Measurements from ENCODE around the gene ASPHD2. TPM values are rescaled to one million over a fixed set of nuclear protein-coding genes. Genes with fewer than 3 reads are reported as not detected.

ASPHD2 gene
- total and polyA plus RNA-seq, 10 of the 15 experiments (the other 5 are each of a cell fraction or from before 2014, with no cell fraction given) = 1.6 to 10.6 (median 5.2) TPM

GRCh38 chr22:26430600-26430999 is 1.5 kb downstream of the ASPHD2 start:
- ChIA-PET CTCF (interaction anchor here (0.5 to 3.2 kb wide), 13 partner anchors 12 to 243 kb away, joined by 3 to 26 read pairs (median 5); partner anchors contain the start of gene SRRD), RAD21 (ENCODE audit: unreplicated experiment) (interaction anchor here (1.1 to 2.2 kb wide), 9 partner anchors 12 to 242 kb away, joined by 3 to 10 read pairs (median 5); no protein-coding TSS in a partner anchor), POLR2A (interaction anchor here (0.6 to 2.5 kb wide), 8 partner anchors 10 to 243 kb away, joined by 3 to 18 read pairs (median 6); partner anchors contain the start of genes HPS4 and SRRD), SMC1A (ENCODE audit: uncharacterized antibody, unreplicated experiment) (interaction anchor here (0.7 to 2.6 kb wide), 16 partner anchors 11 to 243 kb away, joined by 3 to 16 read pairs (median 4); no protein-coding TSS in a partner anchor)
- H3K27ac ChIP-seq (ENCODE audit: control insufficient read depth, insufficient read depth) = peak overlapping the region; percentile 41
- WGBS (ENCODE audit: insufficient coverage, insufficient replicate concordance, low lambda C conversion rate, missing lambda C conversion rate) = 0% methylated on average over 2 of the region's 2 CpGs
- FAIRE-seq = no peak
- H3K4me2 ChIP-seq (ENCODE audit: control insufficient read depth, insufficient read depth) = peak overlapping the region; percentile 97
- TF ChIP-seq SIX5 (IDR thresholded peaks at IDR 0.05; ENCODE audit: low read depth, low read length, severe bottlenecking) (no peak), GATAD2B (conservative IDR thresholded peaks at IDR 0.05; ENCODE audit: low read depth) (no peak), SMAD1 (IDR thresholded peaks at IDR 0.05; ENCODE audit: low read depth, partially characterized antibody) (no peak), KAT2A (conservative IDR thresholded peaks at IDR 0.05; ENCODE audit: control insufficient read depth, low read depth, low read length) (no peak), PBX3 (IDR thresholded peaks at IDR 0.05; ENCODE audit: insufficient replicate concordance, low read depth, low read length) (peak; percentile 23), MYC (IDR thresholded peaks at IDR 0.05; ENCODE audit: insufficient read depth, insufficient read length, insufficient replicate concordance, low read length, severe bottlenecking) (no peak), FOXK2 (IDR thresholded peaks at IDR 0.05) (no peak)
- TF ChIP-seq, protein P1, sequence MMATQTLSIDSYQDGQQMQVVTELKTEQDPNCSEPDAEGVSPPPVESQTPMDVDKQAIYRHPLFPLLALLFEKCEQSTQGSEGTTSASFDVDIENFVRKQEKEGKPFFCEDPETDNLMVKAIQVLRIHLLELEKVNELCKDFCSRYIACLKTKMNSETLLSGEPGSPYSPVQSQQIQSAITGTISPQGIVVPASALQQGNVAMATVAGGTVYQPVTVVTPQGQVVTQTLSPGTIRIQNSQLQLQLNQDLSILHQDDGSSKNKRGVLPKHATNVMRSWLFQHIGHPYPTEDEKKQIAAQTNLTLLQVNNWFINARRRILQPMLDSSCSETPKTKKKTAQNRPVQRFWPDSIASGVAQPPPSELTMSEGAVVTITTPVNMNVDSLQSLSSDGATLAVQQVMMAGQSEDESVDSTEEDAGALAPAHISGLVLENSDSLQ (IDR thresholded peaks at IDR 0.05) = peak; percentile 75
- no TSS peak for BruUV-seq (replicated peaks)
- H3K36me3 ChIP-seq (ENCODE audit: control insufficient read depth in 2 of 2, insufficient read depth in 2 of 2, low read length in 1 of 2) = peaks cover 0 to 8% of the 10 kb centered on the region in 2 experiments; a peak in 2 of 4 replicates
- H2AFZ ChIP-seq (ENCODE audit: control insufficient read depth, low read depth, low read length) = peak overlapping the region; percentile 21; the same call in 1 of the 2 replicates
- no peaks in the 10 kb centered on the region for H3K27me3 ChIP-seq (replicated peaks in 1 of 2; ENCODE audit: control insufficient read depth in 2 of 2, insufficient read depth in 2 of 2, low read length in 1 of 2)
- H3K9me3 ChIP-seq (replicated peaks; ENCODE audit: control insufficient read depth, insufficient read depth, low read length) = no peaks in the 10 kb centered on the region
- peaks cover 36% of the 10 kb centered on the region for H3K4me1 ChIP-seq (ENCODE audit: control insufficient read depth, insufficient read depth, low read length)
- no peak for DNase-seq (ENCODE audit: low read depth, low spot score)
- ATAC-seq = peak; percentile 6; the same call in 1 of the 3 replicates
- intact Hi-C loops (cut with micrococcal nuclease; ENCODE audit: unreplicated experiment) = loop anchor here (5.0 kb wide), 1 partner anchor 52 kb away; the partner anchor contains the start of genes HPS4 and SRRD
- H3K4me3 ChIP-seq = peak overlapping the region; percentile 92
- H3K9ac ChIP-seq (ENCODE audit: control insufficient read depth, insufficient read depth, low read length) = peak overlapping the region; percentile 74
- in situ Hi-C loops (cut with MboI) = no loop called here
- H4K20me1 ChIP-seq (ENCODE audit: control insufficient read depth, insufficient read depth) = no peaks in the 10 kb centered on the region
- peaks cover 29% of the 10 kb centered on the region for H3K79me2 ChIP-seq (ENCODE audit: control insufficient read depth, insufficient read depth, low read length)
